ENCODE measurements around the gene DNER.
"Not testable (repeated sequence)": the region's sequence is repeated elsewhere in the genome, so short reads cannot be mapped to it uniquely, and the experiment has no call there.

The DNER gene

DNA sequence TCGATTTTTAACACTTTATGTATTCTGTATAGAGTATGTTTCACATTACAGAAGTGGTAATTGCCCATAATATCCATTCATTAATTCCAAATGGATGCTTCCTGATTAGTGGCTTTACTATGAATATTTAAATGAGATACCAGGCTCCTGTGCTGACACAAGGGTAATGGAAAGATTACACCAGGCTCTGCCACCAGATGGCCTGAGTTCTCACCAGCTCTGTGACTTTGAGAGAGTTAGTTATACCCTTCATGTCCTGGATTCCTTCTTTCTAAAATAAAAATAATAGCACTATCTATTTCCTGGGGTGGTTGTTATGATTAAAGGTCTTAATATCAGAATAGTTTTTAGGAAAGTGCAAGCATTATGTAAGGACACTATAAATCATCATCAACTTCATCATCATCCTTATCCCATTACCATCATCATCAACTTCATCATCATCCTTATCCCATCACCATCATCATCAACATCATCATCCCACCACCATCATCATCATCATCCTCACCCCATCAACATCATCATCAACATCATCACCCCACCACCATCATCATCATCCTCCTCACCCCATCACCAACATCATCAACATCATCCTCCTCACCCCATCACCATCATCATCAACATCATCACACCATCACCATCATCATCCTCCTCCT is 151.8 kb downstream of the DNER start:
- DNase-seq = no peak

DNA sequence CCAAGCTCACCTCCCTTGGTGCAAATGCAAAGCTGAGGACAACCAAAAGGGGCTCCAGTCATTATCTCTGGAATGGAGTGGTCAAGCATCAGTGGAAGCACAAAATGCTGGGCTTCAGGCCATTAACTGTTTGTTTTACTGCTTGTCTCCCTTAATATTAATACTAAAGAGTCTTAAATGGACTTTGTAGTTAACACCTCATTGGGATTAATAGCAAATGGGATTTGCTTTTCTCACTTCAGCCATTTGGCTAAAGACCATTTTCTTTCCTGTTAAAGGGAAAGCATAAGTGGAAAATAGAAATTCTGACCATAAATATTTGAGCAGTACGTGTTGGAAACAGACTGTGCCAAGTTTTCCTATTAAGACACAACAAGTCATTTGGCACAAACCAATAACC is 154.4 kb downstream of the DNER start:
- DNase-seq = no peak

DNA sequence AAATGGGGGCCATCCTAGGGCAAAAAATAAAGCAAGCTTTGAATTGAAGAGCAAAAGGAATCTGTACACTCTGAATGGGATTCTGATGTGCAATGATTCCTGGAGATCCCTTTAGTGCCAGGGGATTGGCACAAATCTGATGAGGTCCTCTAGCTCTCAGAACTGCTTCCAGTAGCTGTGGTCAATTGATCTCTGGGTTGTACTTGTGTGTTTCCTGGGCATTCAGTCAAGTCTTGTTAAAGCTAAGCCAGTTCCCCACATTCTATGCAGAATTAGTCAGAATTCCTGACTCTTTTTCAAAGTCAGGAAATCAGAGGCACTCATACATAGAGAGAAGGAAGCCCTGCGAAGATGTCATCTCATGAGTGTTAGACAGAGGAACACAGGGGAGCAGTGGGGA is 161.3 kb downstream of the DNER start:
- no peak for DNase-seq

DNA sequence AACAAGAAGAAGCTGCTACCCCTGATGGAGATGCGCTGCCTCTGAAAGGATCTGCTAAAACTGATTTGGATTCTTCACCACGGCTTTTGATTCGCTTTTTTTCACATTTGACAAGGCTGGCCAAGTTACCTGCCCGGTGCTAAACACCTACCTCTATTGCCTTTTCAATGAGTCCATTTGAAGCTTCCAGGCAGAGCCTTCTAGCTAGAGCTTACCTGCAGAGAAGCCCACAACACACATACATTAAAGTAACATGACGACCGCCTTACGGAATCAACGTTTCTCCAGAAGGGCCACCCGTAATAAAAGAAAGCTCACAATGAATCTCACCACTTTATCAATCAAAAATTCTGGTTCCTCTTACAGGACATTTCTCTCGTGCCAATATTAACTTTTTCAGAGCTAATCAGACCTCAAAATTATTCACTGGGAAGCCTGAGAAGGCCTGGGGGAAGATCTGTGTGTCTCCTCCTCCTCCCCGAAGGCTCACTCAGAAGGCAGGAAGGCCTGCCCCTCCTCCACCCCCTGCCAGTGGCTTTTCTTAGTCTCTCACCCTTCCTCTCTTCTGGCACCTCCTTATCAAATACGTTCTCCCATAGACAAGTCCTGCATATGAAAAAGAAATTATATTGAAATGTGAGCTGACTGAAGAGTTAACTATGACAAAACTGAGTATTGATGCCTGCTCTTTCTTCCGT is 171.0 kb downstream of the DNER start:
- no peak for DNase-seq

DNA sequence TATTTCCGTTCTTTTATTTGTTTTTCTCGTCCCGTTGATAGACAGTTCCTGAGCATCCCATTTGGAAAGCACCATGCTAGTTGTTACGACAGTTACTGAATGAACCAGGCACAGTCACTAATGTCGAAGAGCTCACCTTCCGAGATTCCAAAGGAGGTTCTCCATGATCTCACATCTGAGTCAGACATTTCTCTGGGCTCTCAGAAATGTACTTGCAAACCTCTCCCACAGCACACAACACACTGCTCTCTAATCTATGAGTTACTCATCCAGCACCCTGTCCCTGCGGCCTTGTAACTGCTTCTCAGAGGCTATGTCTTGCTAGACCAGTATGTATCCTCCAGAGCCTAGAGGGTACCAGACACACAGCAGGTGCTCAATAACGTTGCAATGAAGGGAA is 174.7 kb downstream of the DNER start:
- no peak for DNase-seq

DNA sequence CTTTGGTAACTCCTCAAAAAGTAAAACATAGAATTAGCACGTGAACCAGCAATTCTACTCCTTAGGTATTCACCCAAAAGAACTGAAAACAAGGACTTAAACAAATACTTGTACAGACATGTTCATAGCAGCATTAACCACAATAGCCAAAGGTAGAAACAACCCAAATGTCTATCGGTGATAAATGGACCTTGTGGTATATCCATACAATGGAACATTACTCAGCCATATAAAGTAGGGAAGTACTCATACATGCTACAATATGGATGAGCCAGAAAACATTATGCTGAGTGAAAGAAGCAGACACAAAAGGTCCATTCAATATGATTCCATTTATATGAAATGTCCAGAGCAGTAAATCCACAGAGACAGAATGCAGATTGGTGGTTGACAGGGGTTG is 182.8 kb downstream of the DNER start:
- no peak for DNase-seq

DNA sequence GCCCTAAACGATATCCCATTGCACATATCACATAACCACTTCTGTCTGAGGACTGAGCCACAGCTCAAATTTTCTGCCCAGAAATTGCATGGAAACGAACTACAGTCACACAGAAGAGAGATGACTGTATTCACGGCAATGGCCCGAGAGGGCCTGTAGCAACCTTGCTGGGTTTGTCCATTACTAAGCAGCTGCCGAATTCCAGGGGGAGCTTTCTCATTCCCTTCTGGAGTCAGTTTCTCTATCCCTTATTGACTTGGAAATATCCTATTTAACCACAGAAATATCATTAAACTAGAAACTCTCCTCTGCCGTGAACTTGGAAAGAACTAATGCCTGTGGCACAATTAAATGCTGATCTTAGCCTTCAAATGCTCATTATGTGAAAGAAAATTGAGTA is 183.9 kb downstream of the DNER start:
- DNase-seq = no peak

DNA sequence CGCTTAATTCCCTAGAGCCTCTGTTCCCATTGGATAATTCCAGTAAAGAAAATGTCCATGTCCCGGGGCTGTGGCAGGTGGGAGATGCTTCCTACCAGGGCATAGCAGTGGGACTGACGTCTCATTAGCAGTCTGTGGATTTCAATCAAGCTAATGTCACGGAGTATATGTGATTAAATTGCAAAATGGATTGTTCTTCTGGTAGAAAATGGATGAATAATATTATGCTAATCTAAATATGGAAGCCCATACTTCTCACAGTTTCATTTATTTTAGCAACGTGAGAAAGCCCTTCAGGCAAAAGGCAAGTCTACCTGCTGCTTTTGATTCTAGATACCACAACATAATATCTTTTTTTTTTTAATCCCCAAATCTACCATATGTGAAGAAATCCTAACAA is 185.5 kb downstream of the DNER start:
- no peak for DNase-seq

DNA sequence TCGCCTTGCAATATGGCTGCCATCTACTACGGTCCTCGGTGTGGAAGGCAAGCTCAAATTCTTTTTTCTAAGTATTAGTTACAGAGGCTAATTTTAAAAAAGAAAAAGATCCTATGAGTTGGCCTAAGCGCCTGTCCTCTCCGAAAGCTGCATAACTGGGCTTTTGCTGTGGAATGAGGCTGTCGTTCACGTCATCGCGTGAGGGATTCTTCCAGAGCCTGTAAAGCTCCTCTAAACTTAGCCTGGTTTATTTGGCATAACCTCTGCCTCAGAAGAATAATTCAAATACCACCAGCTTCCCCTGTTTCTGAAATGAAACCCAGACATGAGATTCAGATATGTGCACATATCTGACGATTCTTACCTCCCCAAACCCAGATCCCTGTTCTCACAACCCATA is 187.4 kb downstream of the DNER start:
- DNase-seq = no peak

DNA sequence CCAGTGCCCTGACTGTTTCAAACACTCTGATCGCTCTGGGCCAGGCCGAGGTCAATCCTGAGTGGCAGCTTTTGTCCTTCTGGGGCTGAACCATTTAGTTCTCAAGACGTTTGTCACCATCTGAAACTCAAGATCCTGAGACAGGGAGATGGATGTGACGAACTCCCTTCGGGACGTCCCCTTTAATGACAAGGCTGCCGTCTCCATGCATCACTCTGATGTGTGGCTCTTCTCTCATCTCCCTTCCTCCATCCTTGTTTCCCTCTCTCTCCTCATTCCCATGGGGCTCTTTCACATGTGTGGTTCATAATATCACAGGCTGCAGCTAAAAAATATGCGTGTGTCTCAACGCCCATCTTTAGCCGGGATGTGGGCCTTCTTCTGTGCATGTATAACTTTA is 189.6 kb downstream of the DNER start:
- DNase-seq = no peak

DNA sequence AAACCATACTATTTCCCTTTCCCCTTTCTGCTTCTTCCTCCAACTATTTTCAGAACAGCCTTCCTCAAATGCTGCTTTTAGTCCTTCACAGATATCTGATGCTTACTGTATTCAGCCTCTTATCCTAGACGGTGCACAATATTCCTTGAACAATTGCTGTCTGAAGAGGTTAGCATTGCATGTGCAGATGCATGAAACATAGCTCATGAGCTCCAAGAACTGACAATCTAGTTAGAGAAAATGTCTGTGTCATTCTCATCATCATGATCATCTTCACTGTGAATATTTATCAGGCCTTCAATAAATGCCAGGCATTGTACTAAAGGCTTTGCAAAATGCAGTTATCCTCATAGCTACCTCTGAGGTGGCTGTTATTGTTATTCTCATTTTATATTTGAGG is 190.7 kb downstream of the DNER start:
- no peak for DNase-seq

DNA sequence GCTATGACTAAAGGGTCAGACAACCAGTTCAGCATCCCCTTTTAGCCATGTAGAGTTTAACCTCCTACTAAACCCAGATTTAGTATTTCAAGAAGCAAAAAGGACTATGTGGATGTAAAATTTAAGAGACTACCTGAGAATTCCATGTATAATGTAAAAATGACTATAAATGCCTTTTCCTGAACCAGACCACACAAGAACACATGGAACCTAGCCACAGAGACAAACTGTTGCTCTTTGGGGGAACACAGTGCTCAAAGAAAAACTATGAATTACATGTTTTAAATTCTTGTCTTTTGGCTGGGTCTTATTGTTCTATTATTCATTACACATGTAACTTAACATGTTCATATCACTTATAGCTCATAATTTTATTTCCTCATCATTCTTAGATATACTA is 192.8 kb downstream of the DNER start:
- no peak for DNase-seq

DNA sequence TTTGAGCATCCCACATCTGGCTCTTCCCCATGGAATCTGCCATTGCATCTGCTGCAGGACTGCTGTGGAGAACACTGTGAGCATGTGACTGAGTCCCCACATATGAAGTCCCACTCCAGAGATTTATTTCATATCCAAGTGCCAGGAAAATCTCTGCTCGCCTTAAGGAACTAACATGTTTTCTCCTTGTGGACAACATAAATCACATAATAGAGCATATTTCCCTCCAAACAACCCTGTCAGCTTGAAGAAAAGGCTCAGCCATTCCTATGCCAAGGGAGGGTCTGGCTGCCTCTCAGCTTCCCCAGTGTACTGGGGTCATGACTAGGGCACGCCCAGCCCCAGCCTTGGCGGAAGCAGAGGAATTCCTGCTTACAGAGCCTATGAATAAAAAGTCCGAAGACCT is 193.7 kb downstream of the DNER start:
- no peak for DNase-seq

DNA sequence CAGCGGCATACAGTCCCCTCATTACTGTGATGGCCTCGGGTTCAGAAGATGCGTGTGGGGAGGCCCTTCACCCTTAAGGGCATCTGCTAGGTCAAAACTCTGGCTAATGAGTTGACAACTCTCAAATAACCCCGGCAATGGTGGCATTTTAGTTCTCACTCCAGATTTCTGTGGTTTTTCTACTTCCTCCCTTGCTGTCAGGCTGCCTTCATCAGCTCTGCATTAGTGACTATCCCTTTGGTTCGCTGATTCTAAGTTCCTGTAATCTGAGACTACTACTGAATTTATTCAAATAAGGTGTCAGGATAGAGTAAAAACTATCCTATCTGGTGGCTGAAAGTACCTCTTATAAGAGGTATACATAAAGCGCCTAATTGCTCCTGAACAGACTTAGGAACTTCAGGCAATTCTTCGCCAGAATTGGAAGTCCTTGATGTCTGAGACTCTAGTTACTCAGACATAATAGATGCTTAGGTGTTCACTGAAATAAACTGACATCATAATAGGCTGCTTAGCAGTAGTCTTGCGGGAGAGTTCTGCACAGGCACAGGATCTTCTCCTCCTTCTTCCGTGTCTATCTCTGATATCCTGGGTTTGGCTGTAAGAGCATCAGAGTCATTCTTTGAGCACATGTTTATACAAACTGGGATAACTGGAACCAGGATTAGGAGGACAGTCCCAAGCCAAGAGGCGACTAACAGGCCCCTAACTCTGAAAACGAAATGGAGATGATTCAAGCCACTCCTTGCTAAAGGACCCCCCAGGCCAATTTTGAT is 194.5 kb downstream of the DNER start:
- no peak for DNase-seq

DNA sequence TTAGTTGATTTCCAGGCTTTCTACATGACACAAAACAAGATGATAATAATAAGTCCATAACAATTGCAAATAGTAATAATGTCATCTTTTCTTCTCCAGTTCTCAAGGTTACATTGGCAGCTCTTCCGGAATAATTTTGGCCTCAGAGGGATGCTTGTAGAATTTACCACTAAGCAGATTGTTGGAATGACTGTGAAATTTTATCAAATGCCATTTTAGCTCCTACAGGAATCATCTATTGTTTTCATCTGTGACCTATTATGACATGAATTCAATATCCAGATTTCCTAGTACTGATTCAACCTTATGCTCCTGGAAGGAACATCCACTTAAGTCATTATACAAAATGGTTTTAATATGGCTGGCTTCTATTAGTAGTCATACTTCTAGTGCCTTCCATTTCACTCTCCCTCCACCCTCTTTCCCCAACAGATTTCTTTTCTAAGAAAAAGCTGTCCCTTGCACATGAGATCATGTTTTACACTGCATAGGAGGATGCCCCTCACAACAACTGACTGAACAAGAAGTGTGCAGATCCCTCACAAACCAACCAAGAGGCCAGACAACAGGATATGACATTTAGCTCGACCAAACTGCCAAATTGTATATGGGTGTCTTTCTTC is 200.0 kb downstream of the DNER start:
- no peak for DNase-seq

DNA sequence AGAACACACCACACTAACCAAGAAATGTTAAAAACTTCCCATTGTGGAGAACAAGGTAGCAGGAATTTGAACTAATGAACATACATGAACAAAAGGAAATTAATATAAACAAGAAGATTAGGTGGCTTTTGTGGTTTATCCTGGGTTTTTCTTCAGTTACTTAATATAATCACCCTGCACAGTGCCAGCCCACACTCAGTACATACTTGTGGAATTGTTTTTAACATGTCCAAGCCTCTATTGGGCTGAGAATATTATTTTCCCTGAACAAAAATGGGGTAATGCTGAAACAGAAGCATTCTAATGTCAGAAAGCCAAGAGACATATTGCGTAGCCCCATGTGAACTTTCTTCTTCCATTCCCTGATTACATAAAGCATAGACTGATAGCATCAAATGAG is 202.8 kb downstream of the DNER start:
- DNase-seq = no peak

DNA sequence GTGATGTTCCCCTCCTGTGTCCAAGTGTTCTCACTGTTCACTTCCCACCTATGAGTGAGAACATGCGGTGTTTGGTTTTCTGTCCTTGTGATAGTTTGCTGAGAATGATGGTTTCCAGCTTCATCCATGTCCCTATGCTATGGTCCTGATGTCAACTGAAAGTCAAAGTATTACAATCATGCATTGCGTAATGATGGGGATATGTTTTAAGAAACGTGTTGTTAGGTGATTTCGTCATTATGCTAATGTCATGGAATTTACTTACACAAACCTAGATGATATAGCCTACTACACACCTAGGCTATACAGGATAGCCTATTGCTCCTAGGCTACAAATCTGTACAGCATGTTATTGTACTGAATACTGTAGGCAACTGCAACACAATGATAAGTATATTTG is 207.7 kb downstream of the DNER start:
- not testable (repeated sequence) for DNase-seq

DNA sequence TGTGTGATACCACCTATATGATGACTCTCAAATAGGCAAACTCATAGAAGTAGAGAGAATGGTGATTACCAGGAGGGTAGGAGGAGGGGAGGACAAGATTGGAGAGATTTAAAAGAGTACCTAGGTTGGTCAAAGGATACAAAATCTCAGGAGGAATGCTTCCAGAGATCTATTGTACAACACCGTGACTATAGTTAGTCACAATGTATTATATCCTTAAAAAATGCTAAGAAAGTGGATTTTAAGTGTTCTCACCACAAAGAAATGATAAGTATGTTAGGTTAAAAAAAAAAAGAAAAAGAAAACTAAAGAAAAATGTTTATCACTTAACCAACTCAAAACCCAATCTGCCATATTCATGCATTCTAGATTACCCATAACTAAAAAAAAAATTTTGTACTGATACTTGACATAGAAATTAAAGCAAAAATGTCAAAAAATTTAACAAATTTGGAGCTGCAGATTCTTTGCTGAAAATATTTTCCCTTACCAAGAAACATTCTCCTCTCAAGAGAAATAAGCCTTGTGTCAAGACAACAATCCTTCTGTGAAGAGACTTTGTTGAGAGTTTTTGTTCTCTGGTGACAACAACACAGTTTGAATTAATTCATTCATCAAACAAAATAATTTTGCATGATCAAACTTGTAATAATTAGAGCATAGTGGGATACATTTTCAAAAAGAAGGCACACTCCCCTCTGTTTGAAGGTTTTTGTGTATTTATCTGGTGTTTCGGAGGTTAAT is 213.1 kb downstream of the DNER start:
- DNase-seq = no peak

DNA sequence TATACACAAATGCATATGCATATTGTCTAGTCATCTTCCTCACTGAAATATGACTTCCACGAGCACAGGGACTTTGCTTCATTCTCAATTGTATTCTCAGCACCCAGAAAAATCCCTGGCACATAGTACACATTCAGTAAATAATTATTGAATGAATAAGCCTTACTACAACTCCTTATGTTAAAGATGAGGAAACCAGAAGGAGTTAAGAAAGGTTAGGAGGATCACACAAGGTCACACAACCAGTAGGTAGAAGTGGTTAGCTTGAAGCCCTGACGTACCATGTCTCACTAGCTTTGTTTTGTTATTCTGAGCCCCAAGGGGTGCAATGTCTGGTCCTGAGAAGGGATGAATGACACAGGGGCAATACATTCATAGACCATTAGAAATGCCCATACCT is 222.3 kb downstream of the DNER start:
- DNase-seq = no peak

DNA sequence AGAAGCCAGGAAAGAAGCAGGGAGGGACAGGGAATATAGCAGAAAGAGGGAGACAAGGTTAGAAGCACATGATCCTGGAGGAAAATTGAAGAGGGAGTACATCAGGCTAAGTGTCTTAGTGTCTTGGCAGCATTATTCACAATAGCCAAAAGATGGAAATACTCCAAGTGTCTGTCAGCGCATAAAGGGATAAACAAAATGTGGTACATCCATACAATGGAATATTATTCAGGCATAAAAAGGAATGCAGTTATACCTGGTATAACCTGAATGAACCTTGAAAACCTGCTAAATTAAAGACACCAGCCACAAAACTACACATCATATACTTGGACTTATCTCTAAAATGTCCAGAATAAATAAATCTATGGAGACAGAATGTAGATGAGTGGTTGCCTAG is 224.2 kb downstream of the DNER start:
- no peak for DNase-seq

DNA sequence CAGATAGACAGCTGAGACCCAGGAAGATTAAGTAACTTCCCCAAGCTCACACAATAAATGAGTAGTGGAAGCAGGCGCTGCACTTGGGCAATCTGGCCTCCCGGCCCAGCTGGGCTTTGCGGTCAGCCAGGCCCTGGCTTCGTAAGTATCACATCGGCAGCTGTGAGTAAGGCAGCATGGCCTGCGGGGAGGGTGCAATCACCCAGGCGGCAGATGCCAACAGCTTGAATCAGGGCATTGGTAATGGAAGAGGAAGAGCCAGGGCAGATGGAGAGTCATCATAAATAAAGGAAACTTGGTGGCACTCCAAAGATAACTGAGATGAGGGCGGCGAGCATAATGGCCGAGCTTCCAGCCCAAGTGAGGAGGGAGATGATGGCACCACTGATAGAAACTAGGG is 225.3 kb downstream of the DNER start:
- no peak for DNase-seq

DNA sequence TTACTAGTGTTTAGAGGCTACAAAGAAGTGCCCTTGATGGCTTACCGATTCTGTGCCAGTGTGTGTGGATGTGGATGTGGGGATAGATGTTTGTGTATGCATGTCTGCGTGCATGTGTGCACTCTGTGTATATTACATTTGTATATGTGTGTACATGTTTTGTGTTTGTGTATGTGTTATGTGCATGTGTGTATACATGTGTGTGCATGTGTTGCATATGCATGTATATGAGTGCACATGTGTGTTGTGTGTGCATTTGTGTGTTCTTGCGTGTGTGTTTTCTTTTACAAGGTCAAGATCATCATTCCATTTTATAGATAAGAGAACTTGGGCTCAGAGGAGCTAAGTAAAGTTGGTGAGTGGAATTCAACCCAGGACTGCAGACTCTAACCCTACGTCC is 226.1 kb downstream of the DNER start:
- no peak for DNase-seq

DNA sequence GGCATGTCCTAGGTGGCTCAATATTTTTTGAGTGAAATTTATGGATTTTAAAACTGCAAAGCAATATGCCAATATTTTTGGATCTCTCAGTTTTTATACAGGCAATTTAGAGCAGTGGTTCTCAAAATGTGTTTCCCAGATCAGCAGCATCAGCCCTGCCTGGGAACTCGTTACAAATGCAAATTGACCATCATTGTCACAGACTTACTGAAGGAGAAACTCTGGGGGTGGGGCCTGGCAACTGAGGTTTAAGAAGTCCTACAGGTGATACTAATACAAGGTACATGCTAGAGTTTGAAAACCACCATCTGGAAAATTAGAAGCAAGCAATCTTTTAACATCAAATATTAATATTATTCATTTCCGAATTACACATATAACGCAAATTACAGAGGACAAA is 227.7 kb downstream of the DNER start:
- DNase-seq = no peak
